Ascending aorta (tissue), 2 donors: ENCODE measurements around the gene FBXL4. TPM values are rescaled to one million over a fixed set of nuclear protein-coding genes. Genes with fewer than 3 reads are reported as not detected.
"Not testable (repeated sequence)": the region's sequence is repeated elsewhere in the genome, so short reads cannot be mapped to it uniquely, and the experiment has no call there.

Experiments
- DNase-seq, 2 donors: peaks; one replicate each; pipeline ENCODE4 v3.0.0-alpha.2; 2019; ENCODE audit warnings: low spot score in 2 of 2
- H3K27ac ChIP-seq, 2 donors: fragments of 200-600 bp; sonication (generic); one replicate each; pipeline ENCODE4 v1.5.1; 2016 to 2017; ENCODE audit warnings: mild to moderate bottlenecking in 1 of 2
- H3K27me3 ChIP-seq: fragments of 200-600 bp; sonication (generic); one replicate; pipeline ENCODE4 v1.5.1; 2017
- H3K36me3 ChIP-seq, 2 donors: fragments of 200-600 bp; sonication (generic); one replicate each; pipeline ENCODE4 v1.5.1; 2016
- H3K4me1 ChIP-seq, 2 donors: fragments of 200-600 bp; sonication (generic); one replicate each; pipeline ENCODE4 v1.5.1; 2016 to 2017; ENCODE audit warnings: mild to moderate bottlenecking in 1 of 2
- H3K4me3 ChIP-seq, 2 donors: fragments of 200-600 bp; sonication (generic); one replicate each; pipeline ENCODE4 v1.5.1; 2016 to 2017; ENCODE audit warnings: mild to moderate bottlenecking in 1 of 2
- H3K9me3 ChIP-seq, 2 donors: fragments of 200-600 bp; sonication (generic); one replicate each; pipeline ENCODE4 v1.5.1; 2016
- CTCF ChIP-seq, 3 experiments: fragments of 200-600 bp in 2 of 3; fragments of 450-650 bp in 1 of 3; sonication (generic) in 2 of 3; IDR thresholded peaks; one replicate each; pipeline ENCODE4 v1.5.1; 2016 to 2019; ENCODE audit warnings: antibody characterized with exemption in 3 of 3, mild to moderate bottlenecking in 1 of 3, moderate library complexity in 1 of 3
- intact Hi-C: fragments of 100-400 bp; cut with DNase I; formaldehyde crosslinking; loops from one replicate; pipeline ENCODE4 v1.15.1; 2023
- total RNA-seq: library from RNA; depleted of rRNA; stranded (reverse); fragments of >200 nt; gene quantifications from one replicate; pipeline ENCODE4 v1.1.0, GENCODE V29; 2016

FBXL4 gene
- total RNA-seq, 1 donor from 2014 or later: 9.4 TPM

DNA sequence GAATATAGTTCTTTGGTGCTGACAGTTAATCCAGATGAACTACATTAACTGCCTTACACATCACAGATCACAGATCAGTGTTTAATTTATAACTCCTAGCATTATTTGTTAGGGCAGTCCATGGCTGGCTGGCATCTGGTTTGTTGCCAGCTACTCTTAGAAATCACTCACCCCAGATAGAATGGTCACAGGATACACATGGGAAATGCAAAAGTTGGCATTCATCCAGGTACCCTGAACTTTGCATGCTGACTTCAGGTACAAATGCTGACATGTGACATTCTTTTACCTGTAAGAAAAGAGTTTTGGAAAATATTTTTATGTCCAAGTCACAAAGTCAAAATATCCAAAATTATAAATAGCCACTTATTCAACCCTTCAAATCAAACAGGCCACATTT, 20.2 kb downstream of the FBXL4 start:
- H3K9me3 ChIP-seq: no peaks in the 10 kb centered on the region
- DNase-seq: no peak
- no peak overlapping the region for H3K4me3 ChIP-seq
- no peak for TF ChIP-seq CTCF (IDR thresholded peaks at IDR 0.05)
- intact Hi-C loops: no loop called here
- peaks cover 0 to 4% of the 10 kb centered on the region in 2 donors for H3K36me3 ChIP-seq
- peaks cover 0 to 5% of the 10 kb centered on the region in 2 donors for H3K4me1 ChIP-seq
- H3K27ac ChIP-seq: no peak overlapping the region
- no peaks in the 10 kb centered on the region for H3K27me3 ChIP-seq

- DNase-seq: no peak
- H3K36me3 ChIP-seq: peaks cover 0 to 4% of the 10 kb centered on the region in 2 donors
- intact Hi-C loops: no loop called here
- no peaks in the 10 kb centered on the region for H3K27me3 ChIP-seq
- H3K4me1 ChIP-seq: peaks cover 0 to 5% of the 10 kb centered on the region in 2 donors
- no peak overlapping the region for H3K4me3 ChIP-seq
- H3K9me3 ChIP-seq: no peaks in the 10 kb centered on the region
- H3K27ac ChIP-seq: no peak overlapping the region
- TF ChIP-seq CTCF (IDR thresholded peaks at IDR 0.05): no peak
Measured at GRCh38 chr6:98925831-98926230, 21.9 kb downstream of the FBXL4 start.

GRCh38 chr6:98924647-98925046, 23.1 kb downstream of the FBXL4 start:
- peaks cover 0 to 4% of the 10 kb centered on the region in 2 donors for H3K36me3 ChIP-seq
- no peak for TF ChIP-seq CTCF (IDR thresholded peaks at IDR 0.05)
- no peak overlapping the region for H3K27ac ChIP-seq
- no peak overlapping the region for H3K4me3 ChIP-seq
- H3K9me3 ChIP-seq: no peaks in the 10 kb centered on the region
- H3K27me3 ChIP-seq: no peaks in the 10 kb centered on the region
- no peak for DNase-seq
- intact Hi-C loops: no loop called here
- H3K4me1 ChIP-seq: peaks cover 0 to 5% of the 10 kb centered on the region in 2 donors

DNA sequence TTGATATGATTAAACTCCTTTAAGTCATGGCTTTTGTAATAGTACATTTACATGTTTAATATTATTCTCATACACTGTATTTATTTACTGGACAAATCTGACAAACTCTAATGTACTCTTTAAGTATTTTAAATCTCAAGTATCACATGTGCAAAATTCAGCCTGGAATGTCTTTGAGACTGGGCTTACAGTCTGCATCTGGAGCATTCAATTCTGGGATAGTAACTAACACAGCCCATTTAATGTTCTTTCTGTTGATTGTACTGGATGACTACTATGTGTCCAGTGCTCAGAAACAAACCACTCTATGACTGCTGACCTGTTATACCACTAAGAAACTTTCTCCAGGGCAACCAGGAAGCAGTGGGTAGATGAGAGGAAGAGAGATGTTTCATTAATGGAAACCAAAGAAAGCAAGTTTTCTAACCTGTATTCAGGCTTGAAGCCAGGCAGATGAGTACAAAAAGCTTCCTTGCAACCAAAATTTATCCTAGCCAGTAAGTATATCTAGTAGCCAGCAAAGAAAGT, 26.8 kb downstream of the FBXL4 start:
- H3K27ac ChIP-seq: no peak overlapping the region
- H3K36me3 ChIP-seq: peaks cover 0 to 10% of the 10 kb centered on the region in 2 donors
- TF ChIP-seq CTCF (IDR thresholded peaks at IDR 0.05): no peak
- H3K9me3 ChIP-seq: no peaks in the 10 kb centered on the region
- no peaks in the 10 kb centered on the region for H3K4me1 ChIP-seq
- no peak overlapping the region for H3K4me3 ChIP-seq
- intact Hi-C loops: no loop called here
- no peaks in the 10 kb centered on the region for H3K27me3 ChIP-seq
- no peak for DNase-seq

DNA sequence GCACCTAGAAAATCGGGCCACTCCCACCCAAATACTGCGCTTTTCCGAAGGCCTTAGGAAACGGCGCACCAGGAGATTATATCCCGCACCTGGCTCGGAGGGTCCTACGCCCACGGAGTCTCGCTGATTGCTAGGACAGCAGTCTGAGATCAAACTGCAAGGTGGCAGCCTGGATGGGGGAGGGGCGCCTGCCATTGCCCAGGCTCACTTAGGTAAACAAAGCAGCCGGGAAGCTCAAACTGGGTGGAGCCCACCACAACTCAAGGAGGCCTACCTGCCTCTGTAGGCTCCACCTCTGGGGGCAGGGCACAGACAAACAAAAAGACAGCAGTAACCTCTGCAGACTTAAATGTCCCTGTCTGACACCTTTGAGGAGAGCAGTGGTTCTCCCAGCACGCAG, 36.8 kb downstream of the FBXL4 start:
- intact Hi-C loops, H3K27ac ChIP-seq, H3K4me1 ChIP-seq, DNase-seq, H3K27me3 ChIP-seq, H3K4me3 ChIP-seq, H3K9me3 ChIP-seq: not testable (repeated sequence)
- peaks cover 8 to 26% of the 10 kb centered on the region in 2 donors for H3K36me3 ChIP-seq

- Histone ChIP-seq H3K27ac (no peak overlapping the region), H3K36me3 (peaks cover 8 to 38% of the 10 kb centered on the region in 2 donors), H3K9me3 (peaks cover 0 to 9% of the 10 kb centered on the region in 2 donors), H3K4me1 (no peaks in the 10 kb centered on the region), H3K4me3 (no peak overlapping the region), H3K27me3 (no peaks in the 10 kb centered on the region)
- no peak for TF ChIP-seq CTCF (IDR thresholded peaks at IDR 0.05)
- DNase-seq: no peak
- intact Hi-C loops: no loop called here
Measured at GRCh38 chr6:98909236-98909635, 38.5 kb downstream of the FBXL4 start.

GRCh38 chr6:98906342-98906741, 41.4 kb downstream of the FBXL4 start:
- H3K27ac ChIP-seq, H3K4me3 ChIP-seq, H3K27me3 ChIP-seq, intact Hi-C loops, DNase-seq, H3K9me3 ChIP-seq, H3K4me1 ChIP-seq: not testable (repeated sequence)
- H3K36me3 ChIP-seq: peaks cover 8 to 44% of the 10 kb centered on the region in 2 donors
